ENCODE measurements around the gene FHIP1B.
"Not testable (repeated sequence)": the region's sequence is repeated elsewhere in the genome, so short reads cannot be mapped to it uniquely, and the experiment has no call there.

The FHIP1B gene

GRCh38 chr11:6234387-6235107 lies at the start of gene FHIP1B:
FHIP1B (minus strand) TSS chr11:6234636; CDS start chr11:6224516, 10,120 bp downstream.
- peak; percentile 100 for DNase-seq

- no peak for DNase-seq
Measured at GRCh38 chr11:6283453-6284023, 49.1 kb upstream of the FHIP1B start.

DNA sequence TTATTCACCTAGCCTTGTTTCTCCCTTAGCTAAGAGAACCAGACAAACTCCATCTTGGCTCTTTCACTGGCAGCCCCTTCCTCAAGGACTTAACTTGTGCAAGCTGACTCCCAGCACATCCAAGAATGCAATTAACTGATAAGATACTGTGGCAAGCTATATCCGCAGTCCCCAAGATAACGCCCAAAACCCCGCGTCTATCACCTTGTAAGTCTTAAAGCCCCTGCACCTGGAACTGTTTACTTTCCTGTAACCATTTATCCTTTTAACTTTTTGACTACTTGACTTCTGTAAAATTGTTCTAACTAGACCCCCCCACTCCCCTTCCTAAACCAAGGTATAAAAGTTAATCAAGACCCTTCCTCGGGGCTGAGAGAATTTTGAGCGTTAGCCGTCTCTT lies 46.4 kb upstream of the FHIP1B start:
- DNase-seq: not testable (repeated sequence)

DNA sequence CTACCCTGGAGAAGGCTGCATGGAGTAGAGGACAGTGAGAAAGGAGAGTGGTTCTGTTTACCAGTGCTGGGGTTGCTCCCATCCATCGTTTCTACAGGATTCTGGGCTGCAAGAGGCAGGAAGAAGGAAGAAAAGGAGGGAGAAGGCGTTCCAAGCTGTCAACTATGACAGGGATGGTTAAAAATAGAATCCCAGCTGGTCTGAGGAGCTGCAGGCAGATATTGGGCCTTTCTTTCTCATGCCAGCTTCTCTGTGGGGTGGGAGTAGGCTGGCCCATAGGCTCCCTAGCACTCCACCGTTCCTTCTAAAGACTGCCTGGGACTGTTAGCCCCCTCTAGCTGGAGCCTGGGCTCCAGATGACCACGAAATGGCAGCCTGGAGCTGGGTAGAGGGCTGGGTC lies 38.8 kb upstream of the FHIP1B start:
- DNase-seq: no peak

DNA sequence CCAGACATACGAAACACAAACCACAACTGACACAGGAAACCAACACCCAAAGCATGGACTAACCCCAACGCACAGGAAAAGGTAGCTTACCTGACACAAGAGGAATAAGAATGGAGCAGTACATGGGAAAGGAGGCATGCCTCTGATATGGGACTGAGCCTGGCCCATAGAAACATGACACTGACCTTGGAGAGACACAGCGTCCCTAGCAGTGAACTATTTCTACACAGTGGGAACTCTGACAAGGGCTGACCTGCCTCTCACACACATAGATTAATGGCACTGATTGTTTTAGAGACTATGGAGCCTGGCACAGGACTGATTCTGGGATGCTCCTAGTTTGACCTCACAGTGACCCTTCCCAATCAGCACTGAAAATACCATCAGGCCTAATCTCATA lies 37.2 kb upstream of the FHIP1B start:
- DNase-seq: no peak

GRCh38 chr11:6270584-6271246 lies 36.3 kb upstream of the FHIP1B start:
- DNase-seq: no peak

DNA sequence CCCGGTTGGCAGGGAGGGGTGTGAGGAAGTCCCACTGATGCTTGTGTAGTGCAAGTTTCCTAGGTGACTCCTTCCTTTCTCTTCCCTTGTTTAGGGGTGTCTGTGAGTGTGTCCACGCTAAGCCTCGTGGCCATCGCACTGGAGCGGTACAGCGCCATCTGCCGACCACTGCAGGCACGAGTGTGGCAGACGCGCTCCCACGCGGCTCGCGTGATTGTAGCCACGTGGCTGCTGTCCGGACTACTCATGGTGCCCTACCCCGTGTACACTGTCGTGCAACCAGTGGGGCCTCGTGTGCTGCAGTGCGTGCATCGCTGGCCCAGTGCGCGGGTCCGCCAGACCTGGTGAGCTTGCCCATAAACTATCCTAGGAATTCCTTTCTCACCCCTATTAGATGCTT lies 35.6 kb upstream of the FHIP1B start:
- DNase-seq: no peak

DNA sequence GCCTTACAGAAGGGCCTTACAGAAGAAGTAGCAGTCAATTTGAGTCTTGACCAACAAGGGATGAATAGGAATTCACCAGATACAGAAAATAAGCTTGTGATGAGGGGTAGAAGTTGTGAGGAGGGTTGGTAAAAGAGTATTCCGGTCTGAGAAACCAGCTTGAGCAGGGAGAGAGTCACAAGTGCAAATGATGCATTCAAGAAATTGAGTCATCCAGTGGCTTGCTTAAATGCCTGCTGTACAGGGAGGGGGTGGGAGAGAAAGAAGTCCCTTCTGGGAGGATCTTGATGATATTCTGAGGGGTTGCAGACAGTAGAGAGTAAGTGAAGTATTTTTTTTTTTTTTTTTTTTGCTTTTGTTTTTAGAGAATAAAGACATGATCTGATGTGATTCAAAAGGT lies 34.4 kb upstream of the FHIP1B start:
- DNase-seq: no peak

DNA sequence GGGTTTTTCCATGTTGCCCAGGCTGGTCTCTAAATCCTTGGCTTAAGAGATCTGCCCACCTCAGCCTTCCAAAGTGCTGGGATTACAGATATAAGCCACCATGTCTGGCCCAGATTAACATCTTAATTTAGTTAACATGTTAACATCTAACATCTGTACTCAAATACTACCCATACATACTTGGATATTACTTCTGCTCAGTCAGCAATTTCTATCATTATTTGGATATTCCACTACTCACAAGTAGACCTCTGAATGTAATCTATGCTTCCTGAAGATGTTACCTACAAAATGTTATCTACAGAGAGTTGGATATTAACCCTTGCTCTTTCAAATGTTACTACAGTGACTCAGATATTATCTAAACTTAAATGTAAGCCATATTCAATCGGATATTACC lies 29.2 kb upstream of the FHIP1B start:
- no peak for DNase-seq

DNA sequence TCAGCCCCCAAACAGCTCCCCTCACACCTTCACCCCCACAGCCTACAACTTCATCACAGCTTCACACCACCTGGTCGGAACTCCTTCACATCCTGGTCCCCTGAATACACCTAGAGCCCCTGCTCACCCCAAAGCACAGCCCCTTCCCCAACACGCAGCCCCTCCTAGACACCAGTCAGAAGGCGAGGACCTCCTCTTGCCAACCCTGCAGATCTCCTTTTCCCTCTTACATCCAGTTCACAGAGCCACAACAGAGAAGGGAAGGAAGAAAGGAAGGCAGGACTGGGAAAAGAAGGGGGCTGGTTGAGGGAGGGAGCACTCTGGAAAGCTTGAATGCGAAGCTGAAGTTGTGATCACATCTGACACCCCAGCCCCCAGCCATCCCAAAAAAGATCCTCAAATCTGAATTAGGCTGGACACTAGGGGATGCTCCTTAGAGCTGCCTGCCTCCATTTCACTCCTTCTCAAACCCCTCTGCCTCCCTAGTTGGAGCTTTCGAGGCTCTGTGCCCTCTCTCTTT lies 25.8 kb upstream of the FHIP1B start:
- no peak for DNase-seq

GRCh38 chr11:6258571-6259081 lies 24.2 kb upstream of the FHIP1B start:
- no peak for DNase-seq

- no peak for DNase-seq
Measured at GRCh38 chr11:6258141-6258540, 23.7 kb upstream of the FHIP1B start.

- no peak for DNase-seq
Measured at GRCh38 chr11:6253197-6253596, 18.8 kb upstream of the FHIP1B start.

- no peak for DNase-seq
Measured at GRCh38 chr11:6251990-6252473, 17.6 kb upstream of the FHIP1B start.

DNA sequence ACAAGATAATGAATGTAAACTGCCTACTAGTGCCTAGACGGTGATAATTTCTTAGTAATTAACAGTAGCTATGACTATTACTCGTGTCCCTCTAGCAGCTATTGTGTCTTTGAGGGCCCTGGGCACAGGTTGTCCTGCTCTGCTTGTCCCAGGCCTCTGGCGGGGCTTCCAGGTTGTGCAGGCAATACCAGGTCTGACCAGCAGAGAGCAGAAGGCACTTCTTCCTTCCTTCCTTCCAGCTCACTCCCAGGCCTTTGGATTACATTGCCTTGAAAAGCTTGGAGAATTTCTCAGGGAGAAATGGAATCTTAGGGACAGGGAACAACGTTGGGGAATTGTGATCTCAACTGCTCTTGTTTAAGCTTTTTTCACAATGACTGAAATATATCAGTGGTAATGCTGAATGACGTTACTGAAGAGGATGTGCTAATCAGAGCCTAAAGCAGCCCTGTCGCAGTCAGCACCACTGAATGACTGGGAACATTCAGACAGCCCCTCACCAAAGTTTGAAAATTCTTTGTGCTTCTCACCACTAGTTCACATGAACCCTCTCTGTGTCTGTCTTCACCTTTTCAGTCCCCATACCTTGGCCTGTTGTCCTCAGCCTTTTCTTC lies 16.8 kb upstream of the FHIP1B start:
- DNase-seq: peak; percentile 61

DNA sequence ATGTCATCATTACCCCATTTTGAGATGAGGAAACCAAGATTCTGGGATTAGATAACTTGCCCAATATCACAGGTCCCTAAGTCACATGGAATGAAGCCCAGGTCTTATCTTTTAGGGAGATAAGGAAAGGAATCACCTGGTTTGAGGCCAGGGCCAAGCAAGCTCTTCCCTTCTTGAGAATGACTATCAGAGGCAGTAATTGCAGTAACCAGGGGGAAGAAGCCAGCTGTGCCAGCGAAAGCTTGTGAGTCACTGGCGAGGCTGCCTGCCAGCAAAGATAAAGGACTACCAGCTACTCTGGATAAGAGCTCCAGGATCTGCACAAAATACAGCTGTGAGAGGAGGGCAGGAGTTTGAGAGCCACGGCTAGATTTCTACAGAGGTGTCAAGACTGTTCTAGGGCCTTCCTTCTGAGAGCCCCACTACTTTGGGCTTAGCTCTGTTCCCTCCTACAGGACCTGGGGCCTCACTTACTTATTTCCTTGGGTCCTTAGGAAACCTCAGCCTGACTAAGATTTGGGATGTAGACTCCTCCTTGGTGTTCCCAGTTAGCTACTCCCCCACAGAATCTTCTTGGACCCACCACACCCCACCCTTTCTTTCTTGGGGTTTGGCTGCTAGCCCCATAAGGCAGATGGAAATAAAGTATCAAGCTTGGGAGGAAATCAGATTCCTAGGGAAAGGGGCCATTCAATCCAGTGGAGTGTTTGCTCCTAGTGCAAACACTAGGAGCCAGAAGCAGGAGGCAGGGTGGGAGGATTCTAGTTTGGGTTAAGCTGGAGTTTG lies 15.5 kb upstream of the FHIP1B start:
- peak; percentile 31 for DNase-seq

DNA sequence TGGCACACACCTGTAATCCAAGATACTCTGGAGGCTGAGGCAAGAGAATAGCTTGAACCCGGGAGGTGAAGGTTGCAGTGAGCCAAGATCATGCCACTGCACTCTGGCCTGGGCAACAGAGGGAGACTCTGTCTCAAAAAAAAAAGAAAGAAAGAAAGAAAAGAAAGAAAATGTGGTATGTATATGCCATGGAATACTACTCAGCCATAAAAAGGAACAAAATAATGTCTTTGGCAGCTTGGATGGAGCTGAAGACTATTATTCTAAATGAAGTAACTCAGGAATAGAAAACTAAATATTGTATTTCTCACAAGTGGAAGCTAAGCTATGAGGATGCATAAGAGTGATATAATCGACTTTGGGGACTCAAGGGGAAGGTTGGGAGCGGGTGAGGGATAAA lies 14.5 kb upstream of the FHIP1B start:
- DNase-seq: not testable (repeated sequence)

DNA sequence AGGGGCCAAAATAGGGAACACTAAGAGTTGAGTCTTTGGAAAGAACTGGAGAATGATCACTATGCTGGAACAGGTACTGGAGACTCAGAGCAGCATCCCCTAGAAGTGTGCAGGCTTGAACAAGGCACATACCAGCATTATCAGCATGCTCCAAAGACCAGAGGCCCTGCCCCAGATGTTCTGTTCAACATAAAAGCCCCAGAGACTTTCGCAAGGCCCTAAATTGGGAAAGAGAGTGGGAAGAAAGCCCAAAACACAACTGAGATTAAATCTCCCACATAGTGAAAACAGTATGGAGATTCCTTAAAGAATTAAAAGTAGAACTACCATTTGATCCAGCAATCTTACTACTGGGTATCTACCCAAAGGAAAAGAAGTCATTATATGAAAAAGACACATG lies 13.8 kb upstream of the FHIP1B start:
- peak; percentile 11 for DNase-seq

- no peak for DNase-seq
Measured at GRCh38 chr11:6245536-6245935, 11.1 kb upstream of the FHIP1B start.

DNA sequence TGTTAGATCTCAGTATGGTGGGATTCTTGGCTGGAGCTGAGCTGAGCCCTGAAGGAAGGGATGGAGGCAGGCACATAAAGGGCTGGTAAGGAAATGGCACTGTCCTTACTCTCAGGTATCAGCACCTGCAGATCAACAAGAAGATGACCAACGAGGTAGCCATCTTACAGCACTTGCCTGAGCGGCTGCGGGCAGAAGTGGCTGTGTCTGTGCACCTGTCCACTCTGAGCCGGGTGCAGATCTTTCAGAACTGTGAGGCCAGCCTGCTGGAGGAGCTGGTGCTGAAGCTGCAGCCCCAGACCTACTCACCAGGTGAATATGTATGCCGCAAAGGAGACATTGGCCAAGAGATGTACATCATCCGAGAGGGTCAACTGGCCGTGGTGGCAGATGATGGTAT lies 6.9 kb upstream of the FHIP1B start:
- no peak for DNase-seq

GRCh38 chr11:6240781-6241180 lies 6.3 kb upstream of the FHIP1B start:
- DNase-seq: no peak

GRCh38 chr11:6240139-6240538 lies 5.7 kb upstream of the FHIP1B start:
- DNase-seq: no peak

Data from fibroblast of skin of right biceps (primary cell).